ENCODE measurements around the gene PLGRKT.

GRCh38 chr9:5421163-5421562 lies 16.6 kb downstream of the PLGRKT start:
- TF ChIP-seq CTCF (conservative IDR thresholded peaks at IDR 0.05; ENCODE audit: low read length), result no peak
- no peak for TF ChIP-seq EZH2phosphoT487 (IDR thresholded peaks at IDR 0.05; ENCODE audit: borderline replicate concordance)
